Esophagus muscularis mucosa (tissue), 3 donors: ENCODE results near the gene CUL3.

Experiments
- POLR2AphosphoS5 ChIP-seq, 2 donors: sonication (generic); formaldehyde crosslinking; IDR thresholded peaks; one replicate each; pipeline ENCODE4 v1.6.1; 2017; ENCODE audit warnings: antibody characterized with exemption in 2 of 2
- TF ChIP-seq, protein P1 (sequence below), 3 experiments: fragments of 200-600 bp in 2 of 3; fragments of 450-650 bp in 1 of 3; sonication (generic) in 2 of 3; IDR thresholded peaks; one replicate each; pipeline ENCODE4 v1.5.1; 2017 to 2019; ENCODE audit warnings: antibody characterized with exemption in 3 of 3, mild to moderate bottlenecking in 2 of 3, moderate library complexity in 1 of 3

DNA sequence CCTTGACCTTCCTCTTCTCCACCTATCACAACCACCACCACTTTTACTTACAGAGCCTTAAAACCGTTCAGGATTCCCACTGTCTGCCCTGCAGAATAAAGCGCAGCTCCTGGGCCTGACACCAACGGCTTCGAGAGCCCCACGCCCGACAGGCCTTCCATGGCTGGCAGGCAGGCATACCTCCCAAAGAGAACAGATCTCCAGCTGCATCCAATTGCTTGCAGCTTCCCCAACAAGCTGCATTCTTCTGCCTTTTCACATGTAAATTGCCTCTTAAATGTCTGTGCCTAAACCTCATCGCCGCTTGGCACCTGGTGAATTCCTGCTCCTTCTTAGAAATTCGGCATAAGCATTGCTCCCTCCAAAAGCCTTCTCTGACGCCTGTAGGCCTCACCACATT is 151.7 kb downstream of the CUL3 start:
- TF ChIP-seq, protein P1, sequence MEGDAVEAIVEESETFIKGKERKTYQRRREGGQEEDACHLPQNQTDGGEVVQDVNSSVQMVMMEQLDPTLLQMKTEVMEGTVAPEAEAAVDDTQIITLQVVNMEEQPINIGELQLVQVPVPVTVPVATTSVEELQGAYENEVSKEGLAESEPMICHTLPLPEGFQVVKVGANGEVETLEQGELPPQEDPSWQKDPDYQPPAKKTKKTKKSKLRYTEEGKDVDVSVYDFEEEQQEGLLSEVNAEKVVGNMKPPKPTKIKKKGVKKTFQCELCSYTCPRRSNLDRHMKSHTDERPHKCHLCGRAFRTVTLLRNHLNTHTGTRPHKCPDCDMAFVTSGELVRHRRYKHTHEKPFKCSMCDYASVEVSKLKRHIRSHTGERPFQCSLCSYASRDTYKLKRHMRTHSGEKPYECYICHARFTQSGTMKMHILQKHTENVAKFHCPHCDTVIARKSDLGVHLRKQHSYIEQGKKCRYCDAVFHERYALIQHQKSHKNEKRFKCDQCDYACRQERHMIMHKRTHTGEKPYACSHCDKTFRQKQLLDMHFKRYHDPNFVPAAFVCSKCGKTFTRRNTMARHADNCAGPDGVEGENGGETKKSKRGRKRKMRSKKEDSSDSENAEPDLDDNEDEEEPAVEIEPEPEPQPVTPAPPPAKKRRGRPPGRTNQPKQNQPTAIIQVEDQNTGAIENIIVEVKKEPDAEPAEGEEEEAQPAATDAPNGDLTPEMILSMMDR (IDR thresholded peaks at IDR 0.05): no peak
- no peak for TF ChIP-seq POLR2AphosphoS5 (IDR thresholded peaks at IDR 0.05)
